Ascending aorta (tissue), 2 donors: ENCODE results near the gene PRUNE2. TPM values are rescaled to one million over a fixed set of nuclear protein-coding genes. Genes with fewer than 3 reads are reported as not detected.

Experiments used
- DNase-seq, 2 donors: peaks; one replicate each; pipeline ENCODE4 v3.0.0-alpha.2; 2019; ENCODE audit warnings: low spot score in 2 of 2
- H3K27ac ChIP-seq, 2 donors: fragments of 200-600 bp; sonication (generic); one replicate each; pipeline ENCODE4 v1.5.1; 2016 to 2017; ENCODE audit warnings: mild to moderate bottlenecking in 1 of 2
- H3K27me3 ChIP-seq: fragments of 200-600 bp; sonication (generic); one replicate; pipeline ENCODE4 v1.5.1; 2017
- H3K36me3 ChIP-seq, 2 donors: fragments of 200-600 bp; sonication (generic); one replicate each; pipeline ENCODE4 v1.5.1; 2016
- H3K4me1 ChIP-seq, 2 donors: fragments of 200-600 bp; sonication (generic); one replicate each; pipeline ENCODE4 v1.5.1; 2016 to 2017; ENCODE audit warnings: mild to moderate bottlenecking in 1 of 2
- H3K4me3 ChIP-seq, 2 donors: fragments of 200-600 bp; sonication (generic); one replicate each; pipeline ENCODE4 v1.5.1; 2016 to 2017; ENCODE audit warnings: mild to moderate bottlenecking in 1 of 2
- H3K9me3 ChIP-seq, 2 donors: fragments of 200-600 bp; sonication (generic); one replicate each; pipeline ENCODE4 v1.5.1; 2016
- intact Hi-C: fragments of 100-400 bp; cut with DNase I; formaldehyde crosslinking; loops from one replicate; pipeline ENCODE4 v1.15.1; 2023
- total RNA-seq: library from RNA; depleted of rRNA; stranded (reverse); fragments of >200 nt; gene quantifications from one replicate; pipeline ENCODE4 v1.1.0, GENCODE V29; 2016
- TF ChIP-seq, protein P1 (sequence below), 3 experiments: fragments of 200-600 bp in 2 of 3; fragments of 450-650 bp in 1 of 3; sonication (generic) in 2 of 3; IDR thresholded peaks; one replicate each; pipeline ENCODE4 v1.5.1; 2016 to 2019; ENCODE audit warnings: antibody characterized with exemption in 3 of 3, mild to moderate bottlenecking in 1 of 3, moderate library complexity in 1 of 3

PRUNE2 gene
- total RNA-seq, 1 donor from 2014 or later, result 200 TPM

DNA sequence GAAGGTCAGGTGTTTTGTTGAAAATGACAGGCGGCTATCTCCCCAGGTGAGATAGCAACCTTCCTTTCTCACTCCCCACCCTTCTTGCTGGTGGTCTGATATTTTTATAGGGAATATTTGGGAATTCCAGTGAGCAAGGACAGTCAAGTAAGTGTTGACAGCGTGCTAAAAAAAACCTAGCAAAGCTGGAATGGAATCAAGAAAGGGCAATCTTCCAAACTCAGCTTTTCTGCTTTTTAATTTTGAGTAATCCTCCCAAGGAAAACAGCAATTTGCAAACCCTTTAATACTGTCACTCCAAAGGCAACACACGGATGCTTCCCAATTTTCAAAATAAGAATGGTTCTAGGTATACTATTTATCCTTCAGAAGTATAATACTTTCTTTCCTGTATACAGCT, 285.3 kb downstream of the PRUNE2 start:
- Histone ChIP-seq H3K36me3 (peaks cover 10 to 13% of the 10 kb centered on the region in 2 donors), H3K4me1 (peaks cover 4 to 25% of the 10 kb centered on the region in 2 donors), H3K27me3 (no peaks in the 10 kb centered on the region), H3K27ac (peak overlapping the region; percentile 17 to 62), H3K9me3 (no peaks in the 10 kb centered on the region), H3K4me3 (no peak overlapping the region)
- intact Hi-C loops, result no loop called here
- TF ChIP-seq, protein P1, sequence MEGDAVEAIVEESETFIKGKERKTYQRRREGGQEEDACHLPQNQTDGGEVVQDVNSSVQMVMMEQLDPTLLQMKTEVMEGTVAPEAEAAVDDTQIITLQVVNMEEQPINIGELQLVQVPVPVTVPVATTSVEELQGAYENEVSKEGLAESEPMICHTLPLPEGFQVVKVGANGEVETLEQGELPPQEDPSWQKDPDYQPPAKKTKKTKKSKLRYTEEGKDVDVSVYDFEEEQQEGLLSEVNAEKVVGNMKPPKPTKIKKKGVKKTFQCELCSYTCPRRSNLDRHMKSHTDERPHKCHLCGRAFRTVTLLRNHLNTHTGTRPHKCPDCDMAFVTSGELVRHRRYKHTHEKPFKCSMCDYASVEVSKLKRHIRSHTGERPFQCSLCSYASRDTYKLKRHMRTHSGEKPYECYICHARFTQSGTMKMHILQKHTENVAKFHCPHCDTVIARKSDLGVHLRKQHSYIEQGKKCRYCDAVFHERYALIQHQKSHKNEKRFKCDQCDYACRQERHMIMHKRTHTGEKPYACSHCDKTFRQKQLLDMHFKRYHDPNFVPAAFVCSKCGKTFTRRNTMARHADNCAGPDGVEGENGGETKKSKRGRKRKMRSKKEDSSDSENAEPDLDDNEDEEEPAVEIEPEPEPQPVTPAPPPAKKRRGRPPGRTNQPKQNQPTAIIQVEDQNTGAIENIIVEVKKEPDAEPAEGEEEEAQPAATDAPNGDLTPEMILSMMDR (IDR thresholded peaks at IDR 0.05), result no peak
- DNase-seq, result no peak

DNA sequence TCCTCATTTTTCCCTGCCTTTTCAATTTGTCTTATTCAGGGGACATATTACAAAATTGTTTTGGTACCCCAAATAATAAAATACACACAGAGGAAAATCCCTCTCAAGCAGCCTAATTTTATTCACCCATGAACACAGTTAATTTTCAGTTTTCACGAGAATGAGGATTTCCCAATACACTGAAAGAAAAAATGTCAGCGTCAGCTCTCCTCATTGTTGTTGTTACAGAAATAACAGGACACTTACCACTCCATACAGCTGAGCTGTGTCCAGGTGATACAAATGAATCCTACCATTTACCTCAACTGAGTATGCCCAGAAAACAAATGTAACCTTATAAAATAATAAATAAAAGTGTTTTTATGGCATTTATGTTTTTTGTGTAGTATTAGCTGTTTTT, 286.3 kb downstream of the PRUNE2 start:
- Histone ChIP-seq H3K27me3 (no peaks in the 10 kb centered on the region), H3K4me1 (peaks cover 4 to 25% of the 10 kb centered on the region in 2 donors), H3K27ac (peak overlapping the region; percentile 54 to 62), H3K9me3 (no peaks in the 10 kb centered on the region), H3K4me3 (no peak overlapping the region), H3K36me3 (peaks cover 8 to 9% of the 10 kb centered on the region in 2 donors)
- TF ChIP-seq, protein P1 (IDR thresholded peaks at IDR 0.05), result no peak
- intact Hi-C loops, result no loop called here
- DNase-seq, result no peak

DNA sequence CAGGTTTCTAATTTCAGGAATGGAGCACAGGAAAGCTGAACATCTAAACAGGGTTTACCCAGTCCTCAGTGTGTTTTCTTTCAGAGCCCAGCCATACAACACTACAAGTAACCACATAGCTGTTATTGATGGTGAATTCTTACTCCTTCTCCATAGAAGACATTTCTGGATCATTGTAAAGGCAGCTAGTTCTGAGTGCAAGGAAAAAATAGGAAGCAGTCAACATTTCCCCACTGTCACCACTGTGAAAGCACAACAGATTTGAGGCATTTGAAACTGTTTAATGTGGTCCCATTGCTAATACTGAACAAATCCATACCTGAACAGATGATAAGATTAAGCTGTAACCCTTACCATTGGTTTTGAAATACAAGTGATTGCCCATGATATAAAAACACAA, 286.7 kb downstream of the PRUNE2 start:
- H3K9me3 ChIP-seq, result no peaks in the 10 kb centered on the region
- H3K36me3 ChIP-seq, result peaks cover 6% of the 10 kb centered on the region in 2 donors
- TF ChIP-seq, protein P1 (IDR thresholded peaks at IDR 0.05), result no peak
- intact Hi-C loops, result no loop called here
- no peak overlapping the region for H3K4me3 ChIP-seq
- peaks cover 4 to 25% of the 10 kb centered on the region in 2 donors for H3K4me1 ChIP-seq
- H3K27me3 ChIP-seq, result no peaks in the 10 kb centered on the region
- no peak for DNase-seq
- peak overlapping the region; percentile 54 to 62 for H3K27ac ChIP-seq

DNA sequence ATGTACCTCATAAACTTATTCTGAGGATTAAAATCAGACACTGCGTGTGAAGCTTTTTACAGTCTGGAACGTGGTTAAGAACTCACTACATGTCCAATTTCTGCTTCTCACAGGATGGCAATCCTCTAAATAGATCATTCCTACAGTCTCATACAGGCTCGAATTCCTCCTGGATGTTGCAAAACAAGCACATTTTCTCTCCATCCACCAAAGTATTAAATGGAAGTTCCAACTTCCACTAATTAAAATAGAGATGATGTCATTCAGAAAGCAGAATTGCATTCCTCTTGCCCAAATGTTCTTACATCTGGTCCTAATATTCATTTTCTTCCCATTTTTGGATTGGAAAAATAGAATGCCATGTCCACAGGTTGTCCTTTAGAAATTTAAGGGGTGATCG, 287.2 kb downstream of the PRUNE2 start:
- Histone ChIP-seq H3K27ac (peak overlapping the region; percentile 54 to 62), H3K4me1 (peaks cover 4 to 25% of the 10 kb centered on the region in 2 donors), H3K4me3 (no peak overlapping the region), H3K27me3 (no peaks in the 10 kb centered on the region), H3K9me3 (no peaks in the 10 kb centered on the region), H3K36me3 (peaks cover 5 to 7% of the 10 kb centered on the region in 2 donors)
- no peak for DNase-seq
- intact Hi-C loops, result no loop called here
- TF ChIP-seq, protein P1 (IDR thresholded peaks at IDR 0.05), result no peak

DNA sequence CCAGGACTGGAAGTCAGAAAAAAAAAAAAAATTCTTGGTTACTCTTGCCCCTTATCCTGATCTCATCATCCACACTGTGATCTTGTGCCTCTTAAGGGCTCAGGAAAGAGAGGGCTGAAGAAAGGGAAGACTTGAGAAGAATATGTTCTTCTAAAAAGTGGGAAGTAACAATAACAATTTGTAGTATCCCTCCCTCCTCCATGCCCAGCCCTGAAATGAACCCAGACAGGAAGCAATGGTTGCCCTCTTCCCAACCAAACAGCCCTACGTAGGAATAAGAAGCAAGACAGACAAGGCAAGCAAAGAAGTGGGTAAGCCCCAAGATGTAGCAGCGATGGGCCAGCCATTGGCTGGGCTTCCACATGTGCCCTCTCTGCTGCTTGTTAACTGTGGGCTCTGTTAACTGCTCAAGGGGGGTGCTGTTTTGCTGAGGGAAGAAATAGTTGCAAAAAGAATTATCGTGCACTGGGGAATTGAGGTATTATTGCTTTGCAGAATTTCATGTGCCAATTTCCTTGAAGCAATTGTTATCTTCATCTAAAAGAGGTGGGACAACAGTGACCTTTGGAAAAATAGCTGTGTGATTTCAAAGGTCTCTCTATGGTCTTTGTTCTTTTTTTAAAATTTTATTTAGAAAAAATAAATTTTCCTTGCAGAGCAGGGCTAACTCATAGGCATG, 288.3 kb downstream of the PRUNE2 start:
- no peak for DNase-seq

More for the DNA sequence above, 288.3 kb downstream of the PRUNE2 start:
- peaks cover 10 to 13% of the 10 kb centered on the region in 2 donors for H3K36me3 ChIP-seq
- H3K27me3 ChIP-seq, result no peaks in the 10 kb centered on the region
- no peak overlapping the region for H3K4me3 ChIP-seq
- H3K4me1 ChIP-seq, result peaks cover 4 to 25% of the 10 kb centered on the region in 2 donors
- intact Hi-C loops, result no loop called here
- no peaks in the 10 kb centered on the region for H3K9me3 ChIP-seq
- H3K27ac ChIP-seq, result no peak overlapping the region
- TF ChIP-seq, protein P1 (IDR thresholded peaks at IDR 0.05), result no peak
